ENCODE results near the gene SLC30A4. TPM values are rescaled to one million over a fixed set of nuclear protein-coding genes. Genes with fewer than 3 reads are reported as not detected.

SLC30A4 gene
- total RNA-seq, 3 donors from 2014 or later (not counting 1 experiment from before 2014, with no cell fraction given) = 9.2 to 11.5 (median 9.5) TPM

DNA sequence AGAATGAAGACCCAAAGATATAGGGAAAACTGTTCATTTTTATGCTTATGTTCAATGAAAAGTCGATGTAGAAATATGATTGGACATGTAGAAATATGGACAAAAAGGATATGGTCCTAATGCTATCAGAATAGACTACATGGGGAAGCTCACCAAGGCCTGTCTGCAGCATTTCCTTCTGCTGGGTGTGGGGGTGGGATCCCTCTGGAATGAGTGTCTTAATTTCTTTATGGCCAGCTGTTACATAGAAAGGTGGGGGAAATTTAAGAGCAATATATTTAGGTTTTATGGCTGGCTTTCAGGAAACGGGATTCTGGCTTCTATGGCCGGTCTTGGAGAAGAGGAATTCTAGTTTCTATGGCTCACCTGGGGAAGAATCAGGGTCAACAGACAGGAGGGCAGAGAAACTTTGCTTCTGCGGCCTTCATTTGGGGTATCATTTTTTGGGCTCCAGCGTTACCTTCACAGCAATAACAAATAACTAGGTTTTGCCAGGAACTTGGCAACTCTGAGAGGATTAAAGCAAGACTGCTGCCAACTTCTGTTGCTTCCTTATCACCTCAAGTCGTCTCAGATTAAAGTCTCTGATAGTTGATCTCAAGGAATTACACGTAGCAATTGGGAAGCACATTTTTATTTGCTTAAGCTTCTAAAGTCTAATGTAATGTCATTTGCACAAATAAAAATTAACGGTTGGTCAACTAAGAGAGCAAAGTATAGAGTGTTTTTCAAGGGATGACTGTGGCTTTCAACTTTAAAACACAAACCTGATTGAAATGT lies 87.2 kb downstream of the SLC30A4 start:
- intact Hi-C loops (cut with micrococcal nuclease) = no loop called here
- H3K27me3 ChIP-seq (ENCODE audit: control insufficient read depth, insufficient read depth, low read length) = no peaks in the 10 kb centered on the region
- ATAC-seq (no peak), DNase-seq (no peak)
- no peaks in the 10 kb centered on the region for H3K36me3 ChIP-seq (ENCODE audit: control insufficient read depth, insufficient read depth, low read length)
- H3K4me1 ChIP-seq (ENCODE audit: control insufficient read depth, insufficient read depth, low read length) = peaks cover 3% of the 10 kb centered on the region
- H3K4me3 ChIP-seq (ENCODE audit: low read length) = no peak overlapping the region
- no peak overlapping the region for H3K4me3 Mint-ChIP-seq
- no peaks in the 10 kb centered on the region for H3K9me3 Mint-ChIP-seq
- TF ChIP-seq, protein P1, sequence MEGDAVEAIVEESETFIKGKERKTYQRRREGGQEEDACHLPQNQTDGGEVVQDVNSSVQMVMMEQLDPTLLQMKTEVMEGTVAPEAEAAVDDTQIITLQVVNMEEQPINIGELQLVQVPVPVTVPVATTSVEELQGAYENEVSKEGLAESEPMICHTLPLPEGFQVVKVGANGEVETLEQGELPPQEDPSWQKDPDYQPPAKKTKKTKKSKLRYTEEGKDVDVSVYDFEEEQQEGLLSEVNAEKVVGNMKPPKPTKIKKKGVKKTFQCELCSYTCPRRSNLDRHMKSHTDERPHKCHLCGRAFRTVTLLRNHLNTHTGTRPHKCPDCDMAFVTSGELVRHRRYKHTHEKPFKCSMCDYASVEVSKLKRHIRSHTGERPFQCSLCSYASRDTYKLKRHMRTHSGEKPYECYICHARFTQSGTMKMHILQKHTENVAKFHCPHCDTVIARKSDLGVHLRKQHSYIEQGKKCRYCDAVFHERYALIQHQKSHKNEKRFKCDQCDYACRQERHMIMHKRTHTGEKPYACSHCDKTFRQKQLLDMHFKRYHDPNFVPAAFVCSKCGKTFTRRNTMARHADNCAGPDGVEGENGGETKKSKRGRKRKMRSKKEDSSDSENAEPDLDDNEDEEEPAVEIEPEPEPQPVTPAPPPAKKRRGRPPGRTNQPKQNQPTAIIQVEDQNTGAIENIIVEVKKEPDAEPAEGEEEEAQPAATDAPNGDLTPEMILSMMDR (IDR thresholded peaks at IDR 0.05) = no peak
- H3K9me3 ChIP-seq (ENCODE audit: control insufficient read depth, insufficient read depth, low read length) = no peaks in the 10 kb centered on the region
- H3K36me3 Mint-ChIP-seq = no peaks in the 10 kb centered on the region
- no peak overlapping the region for H3K27ac ChIP-seq (ENCODE audit: low read length)
- no peak overlapping the region for H3K27ac Mint-ChIP-seq
- H3K27me3 Mint-ChIP-seq (ENCODE audit: low read depth in 2 of 2) = peaks cover 0 to 4% of the 10 kb centered on the region in 2 donors
- WGBS (ENCODE audit: insufficient coverage) = 88% methylated on average over 8 of the region's 8 CpGs
- H3K4me1 Mint-ChIP-seq = no peaks in the 10 kb centered on the region

DNA sequence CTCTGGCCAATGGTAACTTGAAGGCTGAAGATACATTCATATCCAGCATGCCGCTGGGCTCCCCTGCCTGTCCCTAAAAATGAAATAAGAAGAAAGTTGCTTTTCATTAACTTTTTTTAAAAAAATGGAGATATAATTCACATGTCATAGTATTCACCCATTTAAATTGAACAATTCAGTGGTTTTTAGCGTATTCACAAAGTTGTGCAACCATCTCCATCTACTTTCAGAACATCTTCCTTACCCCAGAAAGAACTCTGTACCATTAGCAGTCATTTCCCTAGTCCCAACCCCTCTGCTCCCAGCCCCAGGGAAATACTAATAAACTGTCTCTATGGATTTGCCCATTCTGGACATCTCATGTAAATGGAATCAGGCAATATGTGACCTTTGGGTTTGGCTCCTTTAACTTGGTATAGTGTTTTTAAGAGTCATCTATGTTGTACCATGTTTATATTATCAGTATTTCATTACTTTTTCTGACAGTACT lies 88.4 kb downstream of the SLC30A4 start:
- 95% methylated on average over 1 of the region's 2 CpGs for WGBS (ENCODE audit: insufficient coverage)
- DNase-seq (no peak), ATAC-seq (no peak)
- Histone ChIP-seq H3K36me3 (ENCODE audit: control insufficient read depth, insufficient read depth, low read length) (no peaks in the 10 kb centered on the region), H3K27ac (ENCODE audit: low read length) (no peak overlapping the region), H3K4me1 (ENCODE audit: control insufficient read depth, insufficient read depth, low read length) (peaks cover 8% of the 10 kb centered on the region), H3K27me3 (ENCODE audit: control insufficient read depth, insufficient read depth, low read length) (no peaks in the 10 kb centered on the region), H3K9me3 (ENCODE audit: control insufficient read depth, insufficient read depth, low read length) (no peaks in the 10 kb centered on the region), H3K4me3 (ENCODE audit: low read length) (no peak overlapping the region)
- peaks cover 0 to 4% of the 10 kb centered on the region in 2 donors for H3K27me3 Mint-ChIP-seq (ENCODE audit: low read depth in 2 of 2)
- intact Hi-C loops (cut with micrococcal nuclease) = no loop called here
- H3K4me3 Mint-ChIP-seq = no peak overlapping the region
- H3K27ac Mint-ChIP-seq = no peak overlapping the region
- H3K4me1 Mint-ChIP-seq = no peaks in the 10 kb centered on the region
- TF ChIP-seq, protein P1 (IDR thresholded peaks at IDR 0.05) = no peak
- no peaks in the 10 kb centered on the region for H3K36me3 Mint-ChIP-seq
- H3K9me3 Mint-ChIP-seq = no peaks in the 10 kb centered on the region

DNA sequence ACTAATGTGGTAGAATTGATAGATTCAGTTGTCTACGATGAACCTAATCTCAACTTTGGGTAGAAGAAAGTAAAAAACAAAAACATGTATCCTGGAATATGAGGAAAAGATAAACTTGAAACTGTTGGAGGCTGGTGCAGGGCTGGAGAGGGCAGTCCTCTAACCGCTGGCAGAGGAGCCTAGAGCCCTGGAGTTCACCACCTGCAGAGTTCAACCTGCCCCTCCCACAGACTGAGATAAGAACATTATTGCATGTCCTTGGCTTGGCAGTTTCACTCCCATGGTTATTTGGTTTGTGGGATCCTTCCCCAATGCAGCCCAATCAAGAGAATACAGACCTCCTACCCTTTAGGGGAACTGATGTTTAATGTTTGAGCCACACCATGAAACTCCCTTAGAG lies 91.0 kb downstream of the SLC30A4 start:
- no peaks in the 10 kb centered on the region for H3K36me3 Mint-ChIP-seq
- no peaks in the 10 kb centered on the region for H3K4me1 Mint-ChIP-seq
- no peak overlapping the region for H3K27ac ChIP-seq (ENCODE audit: low read length)
- no peaks in the 10 kb centered on the region for H3K9me3 Mint-ChIP-seq
- H3K4me3 Mint-ChIP-seq = no peak overlapping the region
- intact Hi-C loops (cut with micrococcal nuclease) = no loop called here
- no peak for ATAC-seq
- H3K4me1 ChIP-seq (ENCODE audit: control insufficient read depth, insufficient read depth, low read length) = peaks cover 8% of the 10 kb centered on the region
- DNase-seq = no peak
- no peaks in the 10 kb centered on the region for H3K9me3 ChIP-seq (ENCODE audit: control insufficient read depth, insufficient read depth, low read length)
- WGBS (ENCODE audit: insufficient coverage) = 85% methylated on average over 2 of the region's 2 CpGs
- no peak overlapping the region for H3K4me3 ChIP-seq (ENCODE audit: low read length)
- no peaks in the 10 kb centered on the region for H3K27me3 ChIP-seq (ENCODE audit: control insufficient read depth, insufficient read depth, low read length)
- no peaks in the 10 kb centered on the region for H3K36me3 ChIP-seq (ENCODE audit: control insufficient read depth, insufficient read depth, low read length)
- H3K27me3 Mint-ChIP-seq (ENCODE audit: low read depth in 2 of 2) = peaks cover 0 to 4% of the 10 kb centered on the region in 2 donors
- H3K27ac Mint-ChIP-seq = no peak overlapping the region
- TF ChIP-seq, protein P1 (IDR thresholded peaks at IDR 0.05) = no peak
